ENCODE measurements around the gene IFNLR1.

Gene IFNLR1

DNA sequence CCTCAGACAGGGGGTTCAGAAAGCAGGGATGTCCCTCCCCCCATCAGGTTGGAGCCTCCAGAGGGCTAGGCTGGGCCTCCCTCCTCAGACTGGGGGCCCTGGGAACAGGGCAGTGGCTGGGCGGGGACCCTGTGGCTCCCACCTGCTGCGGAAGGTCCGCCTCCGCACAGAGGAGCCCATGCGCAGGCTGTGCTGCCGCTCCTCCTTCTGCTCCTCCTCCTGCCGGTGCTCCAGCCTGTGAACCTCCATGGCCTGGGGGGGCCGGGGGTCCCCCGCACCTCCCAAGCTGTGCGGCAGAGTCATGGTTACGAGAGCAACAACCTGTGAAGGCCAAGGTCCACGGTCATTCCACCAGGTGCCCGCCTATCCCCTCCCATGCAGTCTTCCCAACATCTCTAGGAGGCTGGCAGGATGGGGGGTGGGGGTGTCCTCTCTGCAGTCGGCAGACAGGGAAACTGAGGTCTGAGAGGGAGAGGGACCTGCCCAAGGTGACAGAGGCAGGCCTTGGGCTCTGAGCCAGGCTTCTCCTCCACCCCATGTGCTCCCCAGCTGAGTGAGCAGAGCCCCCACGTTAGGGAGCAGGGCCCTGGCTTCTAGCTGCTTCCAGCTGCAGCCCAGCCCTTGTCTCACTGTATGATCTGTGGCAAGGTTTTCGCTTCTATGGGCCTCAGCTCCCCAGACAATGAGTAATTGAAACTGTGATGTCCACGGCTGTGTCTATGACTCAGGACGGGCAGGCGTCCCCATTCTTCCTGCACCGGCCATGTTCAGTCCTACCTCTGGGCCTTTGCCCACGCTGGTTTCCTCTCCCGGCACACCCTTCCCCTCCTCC lies 78.5 kb downstream of the IFNLR1 start:
- Mint-ChIP-seq H3K4me1 (peaks cover 4% of the 10 kb centered on the region), H3K27ac (no peak overlapping the region), H3K4me3 (no peak overlapping the region), H3K27me3 (peaks cover 10% of the 10 kb centered on the region), H3K36me3 (ENCODE audit: low read depth) (no peaks in the 10 kb centered on the region), H3K9me3 (no peaks in the 10 kb centered on the region)
- ATAC-seq (peak; percentile 49), DNase-seq (no peak)

DNA sequence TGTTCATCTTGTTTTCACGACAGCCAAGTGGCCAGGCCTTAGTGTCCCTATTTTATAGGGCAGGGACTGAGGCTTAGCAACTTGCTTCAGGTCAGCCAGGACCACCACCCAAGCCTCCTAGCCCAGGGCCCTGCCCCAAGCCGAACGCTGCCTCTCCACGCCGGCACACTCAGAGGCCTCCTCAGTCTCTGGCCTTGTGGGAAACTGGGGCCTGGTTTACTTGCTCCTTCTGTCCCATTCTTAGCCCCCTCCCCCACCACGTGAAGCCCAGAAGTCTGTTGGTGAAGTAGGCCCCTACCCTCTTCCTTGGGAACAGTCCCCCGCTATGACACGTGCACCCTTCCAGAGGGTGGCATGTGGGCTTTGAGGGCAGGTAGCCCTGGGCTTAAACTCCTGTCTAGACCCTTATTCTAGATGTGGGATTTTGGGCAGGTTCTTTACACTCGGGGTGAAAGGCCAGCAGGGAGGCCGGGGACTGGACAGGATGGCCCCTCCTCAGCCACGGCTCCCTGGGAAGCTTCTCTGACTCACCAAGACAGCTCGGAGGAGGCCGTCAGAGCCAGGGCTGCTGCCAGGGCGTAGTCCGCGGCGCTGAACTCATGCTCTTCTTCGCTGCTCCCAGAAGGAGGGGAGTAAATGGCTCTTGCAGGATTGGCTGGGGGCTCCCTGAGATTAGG lies 79.5 kb downstream of the IFNLR1 start:
- H3K36me3 Mint-ChIP-seq (ENCODE audit: low read depth): no peaks in the 10 kb centered on the region
- H3K4me3 Mint-ChIP-seq: no peak overlapping the region
- no peak for DNase-seq
- H3K27me3 Mint-ChIP-seq: peaks cover under 1% of the 10 kb centered on the region
- H3K27ac Mint-ChIP-seq: no peak overlapping the region
- ATAC-seq: no peak
- H3K4me1 Mint-ChIP-seq: peaks cover 4% of the 10 kb centered on the region
- no peaks in the 10 kb centered on the region for H3K9me3 Mint-ChIP-seq

DNA sequence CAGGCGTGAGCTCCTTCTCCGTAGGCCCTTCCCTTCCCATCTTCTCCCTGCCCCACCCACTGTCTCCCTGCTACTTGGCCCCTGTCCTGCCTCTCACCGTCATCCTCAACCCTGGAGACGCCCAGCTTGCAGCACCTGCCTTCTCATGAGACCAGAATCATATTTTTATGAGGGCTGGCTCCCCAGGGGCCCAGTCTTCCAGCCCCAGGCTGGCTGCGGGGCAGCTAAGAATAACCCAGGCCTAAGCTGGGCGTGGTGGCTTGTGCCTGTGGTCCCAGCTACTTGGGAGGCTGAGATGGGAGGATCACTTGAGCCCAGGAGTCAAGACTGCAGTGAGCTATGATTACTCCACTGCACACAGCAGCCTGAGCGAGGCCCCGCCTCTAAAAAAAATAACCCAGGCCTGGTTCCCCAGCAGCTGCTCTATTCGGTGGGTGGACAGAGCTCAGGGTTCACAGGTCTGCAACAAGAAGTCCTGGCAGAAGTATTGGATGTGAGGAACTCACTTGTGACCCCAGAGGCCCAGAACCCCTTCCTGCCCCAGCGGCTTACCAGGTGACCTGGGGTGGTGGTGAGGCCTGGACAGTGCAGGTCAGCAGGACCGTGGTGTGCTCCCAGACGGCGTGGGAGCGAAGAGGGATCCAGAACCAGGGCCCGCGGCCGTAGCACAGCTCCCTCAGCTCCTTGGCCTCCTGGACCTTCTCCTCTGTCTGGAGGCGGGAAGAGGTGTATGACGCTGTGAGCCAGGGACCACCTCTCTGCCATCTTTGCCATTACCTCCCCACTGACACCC lies 81.5 kb downstream of the IFNLR1 start:
- Mint-ChIP-seq H3K4me3 (no peak overlapping the region), H3K27me3 (no peaks in the 10 kb centered on the region), H3K36me3 (ENCODE audit: low read depth) (no peaks in the 10 kb centered on the region), H3K27ac (no peak overlapping the region), H3K4me1 (no peaks in the 10 kb centered on the region), H3K9me3 (no peaks in the 10 kb centered on the region)
- ATAC-seq (no peak), DNase-seq (no peak)

DNA sequence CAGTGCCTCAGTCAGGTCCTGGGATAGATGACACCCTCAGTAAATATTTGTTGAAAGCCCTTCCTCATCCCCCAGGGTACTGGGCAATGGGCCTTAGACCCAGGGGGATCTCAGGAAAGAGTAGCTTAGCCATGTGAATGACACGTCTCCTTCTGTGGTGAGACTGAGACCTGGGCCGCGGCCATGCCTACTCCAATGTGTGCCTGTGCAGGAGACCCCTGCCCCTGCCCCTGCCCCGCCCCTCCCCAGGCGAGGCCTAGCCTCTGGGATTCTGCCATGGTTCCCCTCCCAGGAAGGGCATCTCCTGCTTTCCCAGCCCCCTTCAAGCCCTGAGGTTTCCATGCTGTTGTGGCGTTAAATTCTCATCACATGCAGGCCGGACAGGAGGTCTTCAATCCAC lies 82.2 kb downstream of the IFNLR1 start:
- Mint-ChIP-seq H3K9me3 (no peaks in the 10 kb centered on the region), H3K27ac (no peak overlapping the region), H3K36me3 (ENCODE audit: low read depth) (no peaks in the 10 kb centered on the region), H3K4me3 (no peak overlapping the region), H3K27me3 (no peaks in the 10 kb centered on the region), H3K4me1 (no peaks in the 10 kb centered on the region)
- DNase-seq (no peak), ATAC-seq (no peak)
